Neuronal stem cell (in vitro differentiated cells): ENCODE data around the gene GTSE1.

Experiments
- DNase-seq: peaks from one replicate; pipeline ENCODE4 v3.0.0-alpha.2; 2013; ENCODE audit warnings: low spot score
- H2AFZ ChIP-seq: one replicate; pipeline ENCODE4 v1.6.1; 2013; ENCODE audit warnings: mild to moderate bottlenecking, low read length, inconsistent platforms
- H2AK5ac ChIP-seq: 2 replicates; pipeline ENCODE4 v1.6.1; 2013; ENCODE audit warnings: low read depth, mild to moderate bottlenecking, inconsistent platforms, low read length, moderate library complexity, mixed read lengths
- H2BK120ac ChIP-seq: 2 replicates; pipeline ENCODE4 v1.6.1; 2013; ENCODE audit warnings: low read depth, mild to moderate bottlenecking, inconsistent platforms, low read length, moderate library complexity, mixed read lengths
- H2BK12ac ChIP-seq: one replicate; pipeline ENCODE4 v1.6.1; 2013; ENCODE audit warnings: low read length, inconsistent platforms
- H2BK15ac ChIP-seq: 2 replicates; pipeline ENCODE4 v1.6.1; 2013; ENCODE audit warnings: mild to moderate bottlenecking, low read length, inconsistent platforms, mixed read lengths
- H2BK5ac ChIP-seq: one replicate; pipeline ENCODE4 v1.6.1; 2013; ENCODE audit warnings: inconsistent platforms, mild to moderate bottlenecking, low read length, moderate library complexity
- H3K14ac ChIP-seq: one replicate; pipeline ENCODE4 v1.6.1; 2013; ENCODE audit warnings: low read length, inconsistent platforms
- H3K18ac ChIP-seq: 2 replicates; pipeline ENCODE4 v1.6.1; 2013; ENCODE audit warnings: low read length, inconsistent platforms
- H3K23ac ChIP-seq: 2 replicates; pipeline ENCODE4 v1.6.1; 2013; ENCODE audit warnings: low read depth, mild to moderate bottlenecking, mixed read lengths, low read length, inconsistent platforms; ENCODE audit not compliant: poor library complexity
- H3K27ac ChIP-seq: replicated peaks from 3 replicates; pipeline ENCODE4 v1.5.1; 2013; ENCODE audit warnings: low read length, inconsistent platforms
- H3K27me3 ChIP-seq, 3 experiments: 2 replicates each; pipeline ENCODE4 v1.6.1; 2013; ENCODE audit warnings: low read length in 3 of 3, mild to moderate bottlenecking in 2 of 3, inconsistent platforms in 1 of 3, low read depth in 1 of 3, mixed read lengths in 1 of 3, moderate library complexity in 1 of 3; ENCODE audit not compliant: control insufficient read depth in 3 of 3, insufficient read depth in 3 of 3
- H3K36me3 ChIP-seq, 2 donors: replicated peaks in 1 of 2; 2 replicates each; pipeline ENCODE4 v1.6.1; 2013; ENCODE audit warnings: low read length in 2 of 2; ENCODE audit not compliant: control insufficient read depth in 2 of 2, insufficient read depth in 2 of 2
- H3K4ac ChIP-seq: 2 replicates; pipeline ENCODE4 v1.6.1; 2013; ENCODE audit warnings: inconsistent platforms, mild to moderate bottlenecking, low read length, moderate library complexity
- H3K4me1 ChIP-seq, 2 donors: 1 replicate in 1 of 2; 2 replicates in 1 of 2; pipeline ENCODE4 v1.6.1; 2013; ENCODE audit warnings: low read length in 2 of 2, low read depth in 1 of 2; ENCODE audit not compliant: control insufficient read depth in 2 of 2, insufficient read depth in 1 of 2
- H3K4me2 ChIP-seq: one replicate; pipeline ENCODE4 v1.6.1; 2013; ENCODE audit warnings: mild to moderate bottlenecking, low read length, inconsistent platforms; ENCODE audit not compliant: insufficient read depth, poor library complexity, severe bottlenecking
- H3K4me3 ChIP-seq, 2 donors: 2 replicates each; pipeline ENCODE4 v1.5.1; 2013; ENCODE audit warnings: low read length in 2 of 2, mild to moderate bottlenecking in 2 of 2, inconsistent platforms in 1 of 2, moderate library complexity in 1 of 2
- H3K79me1 ChIP-seq: one replicate; pipeline ENCODE4 v1.6.1; 2013; ENCODE audit warnings: low read depth, mild to moderate bottlenecking, inconsistent platforms, low read length, moderate library complexity
- H3K9ac ChIP-seq: one replicate; pipeline ENCODE4 v1.6.1; 2013; ENCODE audit warnings: mild to moderate bottlenecking, low read depth, low read length, inconsistent platforms; ENCODE audit not compliant: poor library complexity
- H3K9me3 ChIP-seq, 2 donors: replicated peaks in 1 of 2; 2 replicates each; pipeline versions ENCODE3 to v1.6.1; 2013; ENCODE audit warnings: low read length in 2 of 2, mild to moderate bottlenecking in 2 of 2, inconsistent platforms in 1 of 2, low read depth in 1 of 2, mixed read lengths in 1 of 2, moderate library complexity in 1 of 2; ENCODE audit not compliant: control insufficient read depth in 2 of 2, insufficient read depth in 1 of 2
- H4K8ac ChIP-seq: one replicate; pipeline ENCODE4 v1.6.1; 2013; ENCODE audit warnings: low read depth, mild to moderate bottlenecking, inconsistent platforms, low read length, moderate library complexity
- H4K91ac ChIP-seq: one replicate; pipeline ENCODE4 v1.6.1; 2013; ENCODE audit warnings: low read length, low read depth, mild to moderate bottlenecking, inconsistent platforms; ENCODE audit not compliant: poor library complexity
- WGBS, 2 donors: extraction: QIAGEN DNeasy Blood & Tissue Kit; methylation state at CpG; one replicate each; pipeline ENCODE4 v1.1.7; 2013; ENCODE audit warnings: missing lambda C conversion rate in 2 of 2, mixed read lengths in 1 of 2; ENCODE audit not compliant: insufficient read length in 2 of 2, insufficient replicate concordance in 1 of 2; ENCODE audit errors: extremely low coverage in 2 of 2; 5-methylcytosine and 5-hydroxymethylcytosine counted together

The GTSE1 gene

DNA sequence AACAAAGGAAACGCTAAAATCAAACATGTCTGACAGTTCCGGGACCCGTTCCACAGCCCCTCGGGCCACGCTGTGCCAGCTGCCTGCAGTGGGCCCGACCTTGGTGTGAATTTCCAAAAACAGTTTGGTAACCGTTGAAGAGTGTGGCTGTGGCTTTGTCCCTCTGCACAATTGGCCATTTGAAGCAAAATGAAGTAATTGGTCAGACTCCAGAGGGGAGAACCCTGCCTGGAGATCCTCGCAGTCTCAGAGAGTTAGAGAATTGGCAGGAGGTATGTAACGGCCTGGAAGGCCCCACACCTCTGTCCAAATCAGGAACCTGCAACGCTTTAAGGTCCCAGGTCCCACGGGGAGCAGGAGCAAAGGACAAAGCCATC is 65.1 kb downstream of the GTSE1 start:
- Histone ChIP-seq H3K36me3 (peaks cover 14 to 79% of the 10 kb centered on the region in 2 donors), H3K79me1 (peaks cover 1% of the 10 kb centered on the region), H2AK5ac (no peak overlapping the region), H2BK5ac (no peak overlapping the region), H3K9ac (no peak overlapping the region), H3K4me2 (no peak overlapping the region), H3K9me3 (peaks cover 6 to 8% of the 10 kb centered on the region in 2 donors), H3K27ac (no peak overlapping the region), H3K18ac (no peak overlapping the region), H2BK12ac (no peak overlapping the region), H3K27me3 (no peaks in the 10 kb centered on the region), H4K91ac (no peak overlapping the region), H2BK15ac (no peak overlapping the region), H3K14ac (no peak overlapping the region), H3K4me3 (no peak overlapping the region), H2BK120ac (no peak overlapping the region), H4K8ac (no peak overlapping the region), H3K4me1 (no peaks in the 10 kb centered on the region), H3K4ac (no peak overlapping the region), H2AFZ (no peak overlapping the region), H3K23ac (no peak overlapping the region)
- no peak for DNase-seq
- WGBS, 2 donors, result no CpG with 5 or more reads among the region's 11 CpGs

DNA sequence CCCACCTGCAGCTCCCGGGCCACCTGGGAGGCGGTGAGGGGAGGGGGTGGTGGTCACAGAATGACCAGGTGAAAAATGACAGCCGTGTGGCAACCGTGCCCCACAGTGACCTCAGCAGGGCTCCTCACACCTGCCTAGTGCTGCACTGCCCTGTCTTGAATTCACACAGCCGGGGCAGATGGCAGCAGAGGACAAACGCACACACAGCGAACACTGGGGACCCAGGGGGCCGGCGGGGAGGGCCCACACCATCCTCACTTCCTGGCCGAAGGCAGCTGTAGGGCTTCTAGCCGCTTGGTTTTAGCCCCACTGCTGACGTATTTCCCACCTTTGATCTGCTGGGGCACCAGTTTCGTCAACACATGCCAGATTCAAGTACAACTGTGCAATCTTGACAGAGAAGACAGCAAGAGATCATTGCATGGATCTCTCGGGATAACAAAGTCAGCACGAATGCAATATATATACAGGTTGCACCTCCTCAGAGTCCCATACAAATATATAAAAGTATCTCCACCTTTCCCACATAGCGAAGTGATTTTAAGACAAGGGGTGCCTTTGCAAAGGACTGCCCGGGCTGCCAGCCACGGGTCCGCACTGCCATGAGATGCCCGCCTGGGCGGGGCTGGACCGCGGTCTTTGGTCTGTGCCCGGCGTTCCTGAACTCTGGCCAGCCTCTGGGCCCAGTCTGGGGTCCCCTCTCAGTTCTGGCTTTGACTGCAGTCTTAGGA is 65.7 kb downstream of the GTSE1 start:
- peaks cover 12 to 74% of the 10 kb centered on the region in 2 donors for H3K36me3 ChIP-seq
- H2BK12ac ChIP-seq, result no peak overlapping the region
- H3K27ac ChIP-seq, result no peak overlapping the region
- no peak overlapping the region for H3K4me3 ChIP-seq
- H4K91ac ChIP-seq, result no peak overlapping the region
- H3K9me3 ChIP-seq, result peaks cover 6 to 8% of the 10 kb centered on the region in 2 donors
- H2BK120ac ChIP-seq, result no peak overlapping the region
- no peak overlapping the region for H3K4me2 ChIP-seq
- no peaks in the 10 kb centered on the region for H3K4me1 ChIP-seq
- no peak overlapping the region for H3K4ac ChIP-seq
- H3K79me1 ChIP-seq, result peaks cover 3% of the 10 kb centered on the region
- H2BK5ac ChIP-seq, result no peak overlapping the region
- H3K23ac ChIP-seq, result no peak overlapping the region
- H2BK15ac ChIP-seq, result no peak overlapping the region
- H3K27me3 ChIP-seq, result peaks cover 0 to under 1% (median 0%) of the 10 kb centered on the region in 3 experiments
- no peak overlapping the region for H3K9ac ChIP-seq
- WGBS, 2 donors, result no CpG with 5 or more reads among the region's 25 CpGs
- H3K18ac ChIP-seq, result peak overlapping the region; percentile 22
- H2AFZ ChIP-seq, result no peak overlapping the region
- no peak overlapping the region for H3K14ac ChIP-seq
- DNase-seq, result no peak
- H4K8ac ChIP-seq, result no peak overlapping the region
- no peak overlapping the region for H2AK5ac ChIP-seq

DNA sequence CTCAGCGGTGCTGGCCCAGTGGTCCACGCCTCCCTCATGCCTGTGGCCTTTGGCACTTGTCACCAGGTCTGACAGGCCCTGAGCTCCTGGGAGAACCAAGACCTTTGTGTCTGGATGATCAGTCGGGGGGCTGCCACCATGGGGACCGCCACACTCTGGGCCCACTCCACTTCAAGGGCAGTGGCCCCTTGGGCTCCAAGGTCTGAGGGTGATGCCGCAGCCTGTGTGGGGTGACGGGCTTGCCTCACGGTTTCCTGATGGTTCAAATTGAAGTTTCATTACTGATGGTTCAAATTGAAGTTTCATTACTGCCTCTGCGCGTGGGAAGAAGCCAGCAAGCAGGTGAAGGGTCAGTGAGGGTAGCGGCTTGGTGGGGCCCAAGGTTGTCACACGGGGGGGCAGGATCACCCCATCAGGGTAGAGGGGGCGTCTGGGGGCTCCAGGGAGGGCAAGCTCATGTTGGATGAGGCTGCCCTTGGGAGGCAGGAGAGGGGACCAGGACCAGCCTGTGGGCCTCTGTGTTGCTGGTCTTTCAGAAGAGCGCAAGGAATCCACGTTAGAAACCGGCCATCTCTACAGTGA is 66.4 kb downstream of the GTSE1 start:
- H2BK5ac ChIP-seq, result no peak overlapping the region
- H3K14ac ChIP-seq, result no peak overlapping the region
- no peak for DNase-seq

DNA sequence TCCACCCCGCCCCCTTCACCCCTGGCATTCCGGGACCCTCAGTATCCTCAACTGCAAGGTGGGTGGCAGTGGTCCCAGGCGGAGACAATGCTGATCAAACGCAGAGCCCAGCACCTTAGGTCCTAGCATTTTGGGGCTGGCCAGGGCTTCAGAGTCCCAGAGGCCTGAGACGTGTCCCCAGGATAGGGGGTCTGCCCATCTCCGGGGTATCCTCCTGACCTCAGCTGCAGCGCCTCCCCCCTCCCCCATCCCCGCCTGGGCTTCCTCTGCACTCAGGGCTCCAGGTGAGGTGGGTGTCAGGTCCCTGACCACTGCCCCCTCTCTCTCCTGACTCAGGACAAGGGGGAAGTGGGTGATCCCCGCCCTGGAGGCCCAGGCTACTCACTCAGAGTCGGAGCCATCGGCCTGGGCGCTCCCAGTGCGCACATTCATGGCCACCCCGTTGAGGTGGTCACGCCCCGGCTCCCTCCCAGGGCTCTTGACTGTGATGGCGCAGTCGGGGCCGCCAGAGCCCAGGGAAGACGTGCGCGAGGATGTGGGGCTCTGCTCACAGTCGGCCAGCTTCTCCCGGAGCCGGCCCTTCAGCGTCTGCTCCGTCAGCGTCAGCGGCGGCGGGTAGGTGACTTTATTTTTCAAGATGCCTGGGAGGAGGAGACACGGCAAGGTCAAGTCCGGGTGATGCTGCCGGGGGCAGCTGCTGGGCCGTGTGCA is 67.1 kb downstream of the GTSE1 start:
- Histone ChIP-seq H2AK5ac (no peak overlapping the region), H3K23ac (no peak overlapping the region), H3K4me3 (no peak overlapping the region), H4K91ac (no peak overlapping the region), H2BK5ac (no peak overlapping the region), H3K36me3 (peaks cover 10 to 61% of the 10 kb centered on the region in 2 donors), H3K4ac (no peak overlapping the region), H2BK12ac (no peak overlapping the region), H3K27ac (no peak overlapping the region), H3K9ac (no peak overlapping the region), H3K9me3 (peaks cover 6 to 8% of the 10 kb centered on the region in 2 donors), H2AFZ (no peak overlapping the region), H3K14ac (no peak overlapping the region), H3K4me2 (no peak overlapping the region), H3K79me1 (peaks cover 2% of the 10 kb centered on the region), H3K27me3 (peaks cover 0 to 2% (median 0%) of the 10 kb centered on the region in 3 experiments), H2BK120ac (no peak overlapping the region), H4K8ac (no peak overlapping the region), H2BK15ac (no peak overlapping the region), H3K18ac (no peak overlapping the region), H3K4me1 (peaks cover 0 to 5% of the 10 kb centered on the region in 2 donors)
- no CpG with 5 or more reads among the region's 35 CpGs for WGBS, 2 donors
- DNase-seq, result no peak

More for the DNA sequence above, 66.4 kb downstream of the GTSE1 start:
- no peak overlapping the region for H3K4me2 ChIP-seq
- H3K9ac ChIP-seq, result no peak overlapping the region
- H3K4me3 ChIP-seq, result no peak overlapping the region
- H3K23ac ChIP-seq, result no peak overlapping the region
- H4K8ac ChIP-seq, result no peak overlapping the region
- no peak overlapping the region for H2BK12ac ChIP-seq
- H3K27me3 ChIP-seq, result peaks cover 0 to 2% (median 0%) of the 10 kb centered on the region in 3 experiments
- peaks cover 2% of the 10 kb centered on the region for H3K79me1 ChIP-seq
- H2AFZ ChIP-seq, result no peak overlapping the region
- H3K18ac ChIP-seq, result peak overlapping the region; percentile 19
- H2BK15ac ChIP-seq, result no peak overlapping the region
- peaks cover 0 to 4% of the 10 kb centered on the region in 2 donors for H3K4me1 ChIP-seq
- H2AK5ac ChIP-seq, result no peak overlapping the region
- no CpG with 5 or more reads among the region's 15 CpGs for WGBS, 2 donors
- H3K9me3 ChIP-seq, result peaks cover 6 to 8% of the 10 kb centered on the region in 2 donors
- peaks cover 10 to 69% of the 10 kb centered on the region in 2 donors for H3K36me3 ChIP-seq
- H3K4ac ChIP-seq, result no peak overlapping the region
- H2BK120ac ChIP-seq, result no peak overlapping the region
- H3K27ac ChIP-seq, result no peak overlapping the region
- no peak overlapping the region for H4K91ac ChIP-seq
